ENCODE measurements around the gene BCAS3.
"Not testable (repeated sequence)": the region's sequence is repeated elsewhere in the genome, so short reads cannot be mapped to it uniquely, and the experiment has no call there.

The BCAS3 gene

GRCh38 chr17:61237275-61237674 is 559.6 kb downstream of the BCAS3 start:
- no peaks in the 10 kb centered on the region for H3K27me3 ChIP-seq (ENCODE audit: control insufficient read depth, insufficient read depth, low read length)
- H3K36me3 ChIP-seq (ENCODE audit: control insufficient read depth, insufficient read depth, low read length), result no peaks in the 10 kb centered on the region
- H3K9ac ChIP-seq, result no peak overlapping the region
- no peaks in the 10 kb centered on the region for H3K9me3 ChIP-seq (ENCODE audit: control insufficient read depth, low read length)
- H3K79me2 ChIP-seq, result no peaks in the 10 kb centered on the region
- peaks cover 6% of the 10 kb centered on the region for H3K4me1 ChIP-seq
- no peak overlapping the region for H2AFZ ChIP-seq
- H3K4me3 ChIP-seq (ENCODE audit: low read depth, low read length), result no peak overlapping the region
- no peak overlapping the region for H3K27ac ChIP-seq
- no peak for TF ChIP-seq CTCF (IDR thresholded peaks at IDR 0.05)
- no peak overlapping the region for H3K4me2 ChIP-seq (ENCODE audit: low read length)

- Histone ChIP-seq H3K79me2 (no peaks in the 10 kb centered on the region), H3K27me3 (ENCODE audit: control insufficient read depth, insufficient read depth, low read length) (no peaks in the 10 kb centered on the region), H3K9me3 (ENCODE audit: control insufficient read depth, low read length) (no peaks in the 10 kb centered on the region), H3K36me3 (ENCODE audit: control insufficient read depth, insufficient read depth, low read length) (no peaks in the 10 kb centered on the region), H2AFZ (no peak overlapping the region), H3K4me1 (peaks cover 6% of the 10 kb centered on the region), H3K4me2 (ENCODE audit: low read length) (no peak overlapping the region), H3K4me3 (ENCODE audit: low read depth, low read length) (no peak overlapping the region), H3K9ac (no peak overlapping the region), H3K27ac (no peak overlapping the region)
- no peak for TF ChIP-seq CTCF (IDR thresholded peaks at IDR 0.05)
Observed at GRCh38 chr17:61238455-61238933, 560.8 kb downstream of the BCAS3 start.

- Histone ChIP-seq H3K27me3 (ENCODE audit: control insufficient read depth, insufficient read depth, low read length) (no peaks in the 10 kb centered on the region), H2AFZ (no peak overlapping the region), H3K4me3 (ENCODE audit: low read depth, low read length) (no peak overlapping the region), H3K79me2 (no peaks in the 10 kb centered on the region), H3K36me3 (ENCODE audit: control insufficient read depth, insufficient read depth, low read length) (no peaks in the 10 kb centered on the region), H3K4me1 (peaks cover 6% of the 10 kb centered on the region), H3K27ac (no peak overlapping the region), H3K4me2 (ENCODE audit: low read length) (no peak overlapping the region), H3K9me3 (ENCODE audit: control insufficient read depth, low read length) (no peaks in the 10 kb centered on the region), H3K9ac (no peak overlapping the region)
- no peak for TF ChIP-seq CTCF (IDR thresholded peaks at IDR 0.05)
Observed at GRCh38 chr17:61239327-61239726, 561.7 kb downstream of the BCAS3 start.

- H3K79me2 ChIP-seq, result no peaks in the 10 kb centered on the region
- peaks cover 6% of the 10 kb centered on the region for H3K4me1 ChIP-seq
- no peak overlapping the region for H2AFZ ChIP-seq
- no peak overlapping the region for H3K4me2 ChIP-seq (ENCODE audit: low read length)
- no peaks in the 10 kb centered on the region for H3K27me3 ChIP-seq (ENCODE audit: control insufficient read depth, insufficient read depth, low read length)
- no peak overlapping the region for H3K27ac ChIP-seq
- H3K9ac ChIP-seq, result no peak overlapping the region
- TF ChIP-seq CTCF (IDR thresholded peaks at IDR 0.05), result no peak
- no peaks in the 10 kb centered on the region for H3K36me3 ChIP-seq (ENCODE audit: control insufficient read depth, insufficient read depth, low read length)
- no peaks in the 10 kb centered on the region for H3K9me3 ChIP-seq (ENCODE audit: control insufficient read depth, low read length)
- no peak overlapping the region for H3K4me3 ChIP-seq (ENCODE audit: low read depth, low read length)
Observed at GRCh38 chr17:61239953-61240352, 562.3 kb downstream of the BCAS3 start.

- no peaks in the 10 kb centered on the region for H3K36me3 ChIP-seq (ENCODE audit: control insufficient read depth, insufficient read depth, low read length)
- no peak for TF ChIP-seq CTCF (IDR thresholded peaks at IDR 0.05)
- no peak overlapping the region for H3K4me2 ChIP-seq (ENCODE audit: low read length)
- no peaks in the 10 kb centered on the region for H3K9me3 ChIP-seq (ENCODE audit: control insufficient read depth, low read length)
- H3K4me1 ChIP-seq, result peaks cover 2% of the 10 kb centered on the region
- no peaks in the 10 kb centered on the region for H3K79me2 ChIP-seq
- H3K9ac ChIP-seq, result no peak overlapping the region
- H3K4me3 ChIP-seq (ENCODE audit: low read depth, low read length), result no peak overlapping the region
- H3K27me3 ChIP-seq (ENCODE audit: control insufficient read depth, insufficient read depth, low read length), result no peaks in the 10 kb centered on the region
- H2AFZ ChIP-seq, result no peak overlapping the region
- no peak overlapping the region for H3K27ac ChIP-seq
Observed at GRCh38 chr17:61240851-61241468, 563.3 kb downstream of the BCAS3 start.

- H3K36me3 ChIP-seq (ENCODE audit: control insufficient read depth, insufficient read depth, low read length); H3K4me1 ChIP-seq; H2AFZ ChIP-seq; H3K9ac ChIP-seq; H3K4me3 ChIP-seq (ENCODE audit: low read depth, low read length); H3K27ac ChIP-seq; H3K79me2 ChIP-seq; H3K4me2 ChIP-seq (ENCODE audit: low read length); H3K9me3 ChIP-seq (ENCODE audit: control insufficient read depth, low read length); H3K27me3 ChIP-seq (ENCODE audit: control insufficient read depth, insufficient read depth, low read length): not testable (repeated sequence)
Observed at GRCh38 chr17:61244988-61245387, 567.3 kb downstream of the BCAS3 start.
